Measurements from ENCODE around the gene SYNDIG1.

The SYNDIG1 gene

GRCh38 chr20:24698189-24698588, 228.8 kb downstream of the SYNDIG1 start:
- DNase-seq (ENCODE audit: low read depth in 1 of 2, low spot score in 1 of 2) = no peak
- TF ChIP-seq POLR2AphosphoS5 (IDR thresholded peaks at IDR 0.05; ENCODE audit: low read depth) (no peak), SPI1 (IDR thresholded peaks at IDR 0.05; ENCODE audit: borderline replicate concordance, low read depth) (no peak), REST (IDR thresholded peaks at IDR 0.05; ENCODE audit: insufficient replicate concordance, low read depth) (no peak), GABPA (IDR thresholded peaks at IDR 0.05; ENCODE audit: low read depth) (no peak)
- TF ChIP-seq, protein P1, sequence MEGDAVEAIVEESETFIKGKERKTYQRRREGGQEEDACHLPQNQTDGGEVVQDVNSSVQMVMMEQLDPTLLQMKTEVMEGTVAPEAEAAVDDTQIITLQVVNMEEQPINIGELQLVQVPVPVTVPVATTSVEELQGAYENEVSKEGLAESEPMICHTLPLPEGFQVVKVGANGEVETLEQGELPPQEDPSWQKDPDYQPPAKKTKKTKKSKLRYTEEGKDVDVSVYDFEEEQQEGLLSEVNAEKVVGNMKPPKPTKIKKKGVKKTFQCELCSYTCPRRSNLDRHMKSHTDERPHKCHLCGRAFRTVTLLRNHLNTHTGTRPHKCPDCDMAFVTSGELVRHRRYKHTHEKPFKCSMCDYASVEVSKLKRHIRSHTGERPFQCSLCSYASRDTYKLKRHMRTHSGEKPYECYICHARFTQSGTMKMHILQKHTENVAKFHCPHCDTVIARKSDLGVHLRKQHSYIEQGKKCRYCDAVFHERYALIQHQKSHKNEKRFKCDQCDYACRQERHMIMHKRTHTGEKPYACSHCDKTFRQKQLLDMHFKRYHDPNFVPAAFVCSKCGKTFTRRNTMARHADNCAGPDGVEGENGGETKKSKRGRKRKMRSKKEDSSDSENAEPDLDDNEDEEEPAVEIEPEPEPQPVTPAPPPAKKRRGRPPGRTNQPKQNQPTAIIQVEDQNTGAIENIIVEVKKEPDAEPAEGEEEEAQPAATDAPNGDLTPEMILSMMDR (IDR thresholded peaks at IDR 0.05; ENCODE audit: insufficient read depth, low read length) = no peak
- no peaks in the 10 kb centered on the region for H3K27me3 ChIP-seq (ENCODE audit: insufficient read depth, poor library complexity, severe bottlenecking)
- H3K27ac ChIP-seq (replicated peaks) = no peak overlapping the region
- no peak overlapping the region for H3K4me3 ChIP-seq (replicated peaks; ENCODE audit: insufficient read depth, low read length)

DNA sequence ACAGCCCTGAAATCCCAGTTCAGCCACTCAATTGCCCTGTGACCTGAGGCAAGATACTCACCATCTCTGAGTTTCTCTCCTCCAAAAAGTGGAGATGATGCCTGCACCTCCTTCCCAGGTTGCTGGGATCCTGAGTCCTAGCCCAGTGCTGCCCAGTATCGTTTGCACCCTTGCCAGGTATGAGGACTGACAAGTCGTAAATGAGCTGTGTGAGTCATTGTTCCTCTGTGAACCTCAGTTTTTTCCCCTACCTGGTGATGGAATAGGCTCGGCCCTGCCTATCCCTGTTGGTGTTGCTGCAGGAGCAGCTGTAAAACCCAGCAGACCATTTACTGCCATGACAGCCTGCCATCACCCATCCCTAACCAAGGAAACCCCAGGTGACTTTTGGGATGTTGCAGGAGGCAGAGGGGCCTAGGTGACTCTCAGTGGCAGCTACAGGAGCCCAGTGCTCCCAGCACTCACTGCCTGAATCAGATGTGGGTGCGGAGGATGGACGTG, 229.3 kb downstream of the SYNDIG1 start:
- TF ChIP-seq REST (IDR thresholded peaks at IDR 0.05; ENCODE audit: insufficient replicate concordance, low read depth) (no peak), POLR2AphosphoS5 (IDR thresholded peaks at IDR 0.05; ENCODE audit: low read depth) (no peak)
- Histone ChIP-seq H3K4me3 (replicated peaks; ENCODE audit: insufficient read depth, low read length) (no peak overlapping the region), H3K27ac (replicated peaks) (no peak overlapping the region), H3K27me3 (ENCODE audit: insufficient read depth, poor library complexity, severe bottlenecking) (no peaks in the 10 kb centered on the region)
- no peak for DNase-seq (ENCODE audit: low read depth in 1 of 2, low spot score in 1 of 2)

DNA sequence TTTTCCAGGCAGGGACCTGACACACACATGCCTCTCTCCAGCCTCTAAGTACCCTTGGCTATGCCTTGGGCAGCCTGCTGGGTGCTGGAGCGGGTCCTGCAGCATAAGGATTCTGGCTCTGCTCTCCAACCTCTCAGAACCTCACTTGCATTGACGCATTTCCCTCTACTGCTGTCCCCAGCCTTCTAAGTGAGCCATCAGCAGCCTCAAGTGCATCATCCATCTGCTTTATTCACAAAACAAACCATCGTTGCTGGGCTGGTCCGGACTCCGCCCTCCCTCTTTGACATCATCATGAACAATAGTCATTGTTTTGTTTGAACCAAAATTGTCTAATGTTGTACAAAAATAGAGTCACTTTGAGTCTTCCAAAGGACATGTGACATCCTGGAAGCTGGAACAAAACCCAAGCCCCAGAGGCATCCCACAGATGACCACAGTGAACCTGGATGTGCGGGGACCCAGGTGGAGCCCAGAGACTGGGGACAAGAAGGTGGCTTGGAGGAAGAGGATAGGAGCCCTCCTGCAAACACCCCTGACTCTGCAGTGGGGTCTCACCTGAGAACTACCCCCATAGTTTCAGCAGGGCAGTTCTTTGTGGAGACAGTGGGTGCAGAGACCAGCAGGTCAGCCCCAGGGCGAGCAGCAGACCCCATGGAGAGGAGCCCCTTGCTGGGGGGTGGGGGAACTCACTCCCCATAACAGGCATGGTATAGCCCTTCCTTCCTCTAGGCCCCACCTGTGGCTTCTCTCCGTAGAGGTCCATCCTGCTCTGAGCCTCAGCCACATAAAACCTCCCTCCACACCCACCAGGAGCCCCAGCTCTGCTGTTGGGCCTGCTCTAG, 230.1 kb downstream of the SYNDIG1 start:
- Histone ChIP-seq H3K27ac (replicated peaks) (no peak overlapping the region), H3K4me3 (replicated peaks; ENCODE audit: insufficient read depth, low read length) (no peak overlapping the region), H3K27me3 (ENCODE audit: insufficient read depth, poor library complexity, severe bottlenecking) (no peaks in the 10 kb centered on the region)
- TF ChIP-seq, protein P1 (IDR thresholded peaks at IDR 0.05; ENCODE audit: insufficient read depth, low read length) = no peak
- TF ChIP-seq REST (IDR thresholded peaks at IDR 0.05; ENCODE audit: insufficient replicate concordance, low read depth) (no peak), POLR2AphosphoS5 (IDR thresholded peaks at IDR 0.05; ENCODE audit: low read depth) (no peak), SPI1 (IDR thresholded peaks at IDR 0.05; ENCODE audit: borderline replicate concordance, low read depth) (no peak), GABPA (IDR thresholded peaks at IDR 0.05; ENCODE audit: low read depth) (no peak)
- no peak for DNase-seq (ENCODE audit: low read depth in 1 of 2, low spot score in 1 of 2)
